ENCODE data around the gene ADCY5.

The ADCY5 gene

GRCh38 chr3:123286308-123287023, 162.4 kb downstream of the ADCY5 start:
- peak in 1 of 2 donors; percentile 16 for DNase-seq (ENCODE audit: low read depth in 2 of 2)

GRCh38 chr3:123285931-123286307, 163.0 kb downstream of the ADCY5 start:
- no peak for DNase-seq (ENCODE audit: low read depth in 2 of 2)

GRCh38 chr3:123285479-123285878, 163.4 kb downstream of the ADCY5 start:
- no peak for DNase-seq (ENCODE audit: low read depth in 2 of 2)

GRCh38 chr3:123285066-123285465, 163.8 kb downstream of the ADCY5 start:
- no peak for DNase-seq (ENCODE audit: low read depth in 2 of 2)

GRCh38 chr3:123284399-123285010, 164.4 kb downstream of the ADCY5 start:
- no peak for DNase-seq (ENCODE audit: low read depth in 2 of 2)

- no peak for DNase-seq (ENCODE audit: low read depth in 2 of 2)
These were observed 165.1 kb downstream of the ADCY5 start for GRCh38 chr3:123283657-123284398.

GRCh38 chr3:123283074-123283473, 165.8 kb downstream of the ADCY5 start:
- no peak for DNase-seq (ENCODE audit: low read depth in 2 of 2)

DNA sequence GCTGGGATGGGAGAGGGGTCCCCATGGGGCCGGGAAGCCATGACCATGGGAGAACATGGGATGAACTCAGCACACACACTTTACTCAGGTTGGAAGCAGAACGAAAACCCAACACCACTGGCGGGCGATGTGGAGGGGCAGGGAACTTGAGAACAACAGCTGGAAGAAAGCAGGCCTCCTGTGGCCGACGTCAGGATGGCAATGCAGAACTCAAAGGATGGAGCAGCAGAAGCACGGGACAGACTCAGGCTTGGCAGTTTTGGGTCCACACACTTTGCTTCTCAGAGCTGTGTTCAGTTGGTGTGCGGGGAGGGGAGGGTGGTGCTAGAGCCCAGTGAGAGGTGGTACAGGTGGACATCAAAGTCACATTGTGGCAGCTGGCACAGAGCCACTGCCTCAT, 166.4 kb downstream of the ADCY5 start:
- DNase-seq (ENCODE audit: low read depth in 2 of 2): no peak

- DNase-seq (ENCODE audit: low read depth in 2 of 2): no peak
These were observed 167.0 kb downstream of the ADCY5 start for GRCh38 chr3:123281929-123282328.

- DNase-seq (ENCODE audit: low read depth in 2 of 2): no peak
These were observed 167.5 kb downstream of the ADCY5 start for GRCh38 chr3:123281406-123281805.

GRCh38 chr3:123279121-123279520, 169.8 kb downstream of the ADCY5 start:
- DNase-seq (ENCODE audit: low read depth in 2 of 2): no peak

- DNase-seq (ENCODE audit: low read depth in 2 of 2): no peak
These were observed 170.4 kb downstream of the ADCY5 start for GRCh38 chr3:123278446-123278845.

DNA sequence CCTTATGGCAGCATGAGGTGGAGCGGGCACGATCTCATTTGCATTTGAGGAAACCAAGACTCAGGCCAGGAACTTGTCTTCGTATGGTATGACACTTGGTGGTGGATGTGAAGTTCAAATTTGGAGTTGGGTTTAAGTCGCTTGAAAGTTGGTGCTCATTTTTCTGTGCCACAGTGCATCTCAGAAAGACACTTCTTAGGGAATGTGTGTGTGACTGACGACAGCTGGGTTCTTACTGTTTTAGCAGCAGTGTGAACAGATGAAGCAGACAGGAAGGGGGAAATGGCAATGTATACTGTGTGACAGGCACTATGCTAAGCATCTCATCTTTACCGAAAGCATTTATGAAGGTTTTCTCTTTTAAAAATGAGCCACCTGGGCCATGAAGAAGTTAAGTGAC, 171.8 kb downstream of the ADCY5 start:
- no peak for DNase-seq (ENCODE audit: low read depth in 2 of 2)

DNA sequence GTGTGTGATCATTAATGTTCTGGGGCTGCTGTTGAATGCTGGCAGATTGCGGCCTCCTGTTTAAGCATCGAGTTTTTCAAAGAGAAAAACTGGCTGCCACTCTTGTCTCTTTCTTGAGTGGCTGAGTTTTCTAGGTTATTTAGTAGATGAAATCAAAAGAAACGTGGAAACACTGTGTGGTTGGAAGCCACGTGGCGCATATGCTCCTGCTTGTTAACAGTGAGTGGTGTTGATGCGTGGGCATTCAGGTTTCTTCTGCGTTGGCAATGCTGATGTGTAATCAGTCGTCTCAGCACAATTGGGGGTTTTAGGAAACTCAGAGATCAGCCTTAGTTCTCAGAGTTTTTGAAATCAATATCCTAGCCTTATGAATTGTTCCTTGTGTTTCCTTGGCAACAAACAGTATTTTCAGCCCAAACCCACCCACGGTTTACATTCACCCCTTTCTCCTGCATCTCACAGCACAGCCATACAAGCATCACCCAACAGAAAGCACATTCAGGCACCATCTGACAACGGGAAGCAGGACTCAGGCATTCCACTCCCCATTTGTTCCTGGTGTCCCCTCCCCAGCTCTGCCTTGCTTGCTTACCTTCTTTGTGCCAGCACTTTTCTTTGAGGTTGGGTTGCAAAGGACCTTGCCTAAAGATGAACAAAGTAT, 172.4 kb downstream of the ADCY5 start:
- DNase-seq (ENCODE audit: low read depth in 2 of 2): no peak

DNA sequence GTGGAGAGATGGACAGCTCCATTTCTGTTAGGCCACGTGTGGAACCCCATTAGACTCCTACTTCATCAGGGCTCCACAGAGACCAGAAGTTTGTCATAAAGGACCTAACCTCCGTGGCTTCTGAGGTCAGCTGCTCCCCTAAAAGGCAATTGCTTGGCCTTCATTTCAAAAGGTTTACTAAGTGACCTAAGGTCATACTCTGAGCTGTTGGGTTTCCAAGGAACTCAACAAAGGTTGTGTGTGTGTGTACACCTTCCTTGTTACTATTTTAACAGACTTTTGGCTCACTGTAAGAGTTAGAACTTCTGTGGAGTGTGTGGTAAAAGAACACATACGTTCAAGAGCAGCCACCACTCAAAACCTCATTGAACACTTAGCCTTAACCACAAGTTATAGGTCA, 173.2 kb downstream of the ADCY5 start:
- DNase-seq (ENCODE audit: low read depth in 2 of 2): no peak

DNA sequence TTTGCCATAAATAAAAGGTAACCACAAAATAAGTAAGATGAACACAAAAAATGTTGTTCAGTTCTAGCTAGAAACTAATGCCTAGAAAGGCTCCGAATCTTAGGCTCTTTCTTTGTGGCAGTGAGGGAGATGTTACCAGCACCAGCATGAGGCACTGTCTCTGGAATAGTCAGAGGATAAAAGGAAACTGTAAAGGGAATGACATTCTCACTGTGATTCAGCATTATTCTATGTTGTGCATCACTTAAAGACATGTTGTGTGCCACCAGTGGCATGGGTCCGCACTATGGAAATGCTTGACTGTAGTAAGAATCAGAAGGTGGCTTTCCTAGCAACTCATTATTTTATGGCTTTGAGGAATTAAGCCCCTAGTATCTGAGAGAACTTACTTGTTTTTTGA, 176.3 kb downstream of the ADCY5 start:
- DNase-seq (ENCODE audit: low read depth in 2 of 2): no peak

GRCh38 chr3:123271466-123272159, 177.3 kb downstream of the ADCY5 start:
- DNase-seq (ENCODE audit: low read depth in 2 of 2): no peak

GRCh38 chr3:123270818-123271217, 178.1 kb downstream of the ADCY5 start:
- no peak for DNase-seq (ENCODE audit: low read depth in 2 of 2)

GRCh38 chr3:123267821-123268220, 181.1 kb downstream of the ADCY5 start:
- DNase-seq (ENCODE audit: low read depth in 2 of 2): no peak

DNA sequence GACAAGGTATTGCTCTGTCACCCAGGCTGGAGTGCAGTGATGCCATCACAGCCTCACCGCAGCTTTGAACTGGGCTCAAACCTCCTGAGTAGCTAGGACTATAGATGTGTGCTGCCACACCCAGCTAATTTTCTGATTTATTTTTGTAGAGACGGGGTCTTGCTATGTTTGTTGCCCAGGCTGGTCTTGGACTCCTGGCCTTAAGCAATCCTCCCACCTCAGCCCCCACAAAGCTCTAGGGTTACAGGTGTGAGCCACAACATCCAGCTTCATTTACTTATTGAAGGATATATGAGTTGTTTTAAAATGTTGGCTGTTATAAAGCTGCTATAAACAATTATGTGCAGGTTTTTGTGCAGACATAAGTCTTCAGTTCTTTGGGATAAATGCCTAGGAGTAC, 184.9 kb downstream of the ADCY5 start:
- no peak for DNase-seq (ENCODE audit: low read depth in 2 of 2)

- DNase-seq (ENCODE audit: low read depth in 2 of 2): no peak
These were observed 186.0 kb downstream of the ADCY5 start for GRCh38 chr3:123262868-123263267.

- no peak for DNase-seq (ENCODE audit: low read depth in 2 of 2)
These were observed 186.7 kb downstream of the ADCY5 start for GRCh38 chr3:123262226-123262625.
